Left lobe of liver (tissue), 2 donors: ENCODE measurements around the gene DNMT3B. TPM values are rescaled to one million over a fixed set of nuclear protein-coding genes. Genes with fewer than 3 reads are reported as not detected.
A peak's percentile ranks its signal among the peaks of the same experiment; 100 is the strongest.
"Not testable (repeated sequence)": the region's sequence is repeated elsewhere in the genome, so short reads cannot be mapped to it uniquely, and the experiment has no call there.

Source experiments
- ATAC-seq: fragments of 200-7000 bp; cut with Tn5 transposase; one replicate; pipeline ENCODE4 v1.9.1; 2020; ENCODE audit warnings: mild to moderate bottlenecking, moderate library complexity
- DNase-seq: peaks from one replicate; pipeline ENCODE4 v3.0.0-alpha.2; 2020; ENCODE audit warnings: low spot score
- total RNA-seq: library from RNA; stranded (reverse); gene quantifications from one replicate; pipeline ENCODE4 v1.2.1, GENCODE V29; 2021
- donor health status: DM: no; HTN: no; CAD: no; lungs with moderate emphysema.
- donor health status: DM: no; HTN: yes; CAD: no.

DNMT3B gene
- total RNA-seq, 1 donor from 2014 or later = 1.6 TPM

GRCh38 chr20:32762754-32763201 lies 593 bp downstream of the DNMT3B start:
- DNase-seq (no peak), ATAC-seq (peak; percentile 15)

GRCh38 chr20:32763202-32764004 lies 1.2 kb downstream of the DNMT3B start:
- DNase-seq = no peak

GRCh38 chr20:32764005-32764960 lies 2.1 kb downstream of the DNMT3B start:
- DNase-seq = no peak
- ATAC-seq = no peak

More at GRCh38 chr20:32763202-32764004, 1.2 kb downstream of the DNMT3B start:
- ATAC-seq = peak; percentile 25

GRCh38 chr20:32765230-32765875 lies 3.2 kb downstream of the DNMT3B start:
- DNase-seq, ATAC-seq: not testable (repeated sequence)

- no peak for ATAC-seq
Observed at GRCh38 chr20:32767418-32768198, 5.4 kb downstream of the DNMT3B start.

GRCh38 chr20:32772046-32772445 lies 9.9 kb downstream of the DNMT3B start:
- ATAC-seq (no peak), DNase-seq (no peak)

More at GRCh38 chr20:32767418-32768198, 5.4 kb downstream of the DNMT3B start:
- DNase-seq = no peak

GRCh38 chr20:32773223-32773622 lies 11.0 kb downstream of the DNMT3B start:
- DNase-seq = no peak
- ATAC-seq = no peak

GRCh38 chr20:32773855-32774254 lies 11.7 kb downstream of the DNMT3B start:
- ATAC-seq = no peak
- DNase-seq = no peak

- DNase-seq (no peak), ATAC-seq (no peak)
Observed at GRCh38 chr20:32775336-32775991, 13.3 kb downstream of the DNMT3B start.

- ATAC-seq (peak; percentile 92), DNase-seq (peak; percentile 90)
Observed at GRCh38 chr20:32777177-32777956, 15.2 kb downstream of the DNMT3B start.

- ATAC-seq = no peak
- DNase-seq = no peak
Observed at GRCh38 chr20:32779500-32780211, 17.5 kb downstream of the DNMT3B start.

- ATAC-seq = no peak
- DNase-seq = no peak
Observed at GRCh38 chr20:32780278-32780677, 18.1 kb downstream of the DNMT3B start.

- no peak for DNase-seq
- no peak for ATAC-seq
Observed at GRCh38 chr20:32780749-32781655, 18.8 kb downstream of the DNMT3B start.

- DNase-seq = no peak
- ATAC-seq = no peak
Observed at GRCh38 chr20:32784369-32785080, 22.3 kb downstream of the DNMT3B start.

GRCh38 chr20:32786059-32786760 lies 24.0 kb downstream of the DNMT3B start:
- no peak for ATAC-seq
- DNase-seq = no peak

GRCh38 chr20:32787168-32787567 lies 25.0 kb downstream of the DNMT3B start:
- ATAC-seq (no peak), DNase-seq (no peak)
